HL-60/S4 treated with phorbol 12-myristate 13-acetate at 8.2 ng/mL for 4 days and 3 days (cell line): ENCODE results near the gene ZNF433.
"Not testable (repeated sequence)": the region's sequence is repeated elsewhere in the genome, so short reads cannot be mapped to it uniquely, and the experiment has no call there.

ENCODE experiments used
- in situ Hi-C: fragments of 300-500 bp; cut with MboI; formaldehyde crosslinking; loops from 2 replicates; pipeline ENCODE4 v1.15.0; 2022; ENCODE audit warnings: low sequenced_read_pairs

Gene ZNF433

DNA sequence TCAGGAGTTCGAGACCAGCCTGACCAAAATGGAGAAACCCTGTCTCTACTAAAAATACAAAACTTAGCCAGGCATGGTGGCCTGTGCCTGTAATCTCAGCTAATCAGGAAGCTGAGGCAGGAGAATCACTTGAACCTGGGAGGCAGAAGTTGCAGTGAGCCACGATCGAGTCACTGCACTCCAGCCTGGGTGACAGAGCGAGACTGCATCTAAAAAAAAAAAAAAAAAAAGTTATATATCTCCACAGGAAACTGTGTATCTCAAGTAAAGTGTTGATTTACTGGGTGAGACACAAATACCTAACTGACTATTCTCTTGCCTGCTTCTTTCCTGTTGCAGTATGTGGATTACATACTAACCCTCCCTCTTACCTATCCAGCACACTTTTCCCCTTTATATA is 43.6 kb downstream of the ZNF433 start:
- in situ Hi-C loops = not testable (repeated sequence)

DNA sequence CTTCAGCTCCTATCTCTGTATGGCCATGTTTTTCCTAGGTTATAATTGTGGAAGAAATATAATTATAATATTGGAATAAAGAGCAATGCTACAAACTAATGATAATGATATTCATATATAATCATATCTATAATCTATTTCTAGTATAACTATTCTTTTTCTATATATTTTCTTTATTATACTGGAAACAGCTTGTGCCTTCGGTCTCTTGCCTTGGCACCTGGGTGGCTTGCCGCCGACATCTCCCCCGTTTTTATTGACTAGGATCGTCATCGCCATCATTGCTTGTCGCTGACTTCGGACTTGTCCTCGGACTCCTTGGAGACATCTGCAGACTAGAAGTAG is 46.4 kb downstream of the ZNF433 start:
- in situ Hi-C loops = no loop called here

DNA sequence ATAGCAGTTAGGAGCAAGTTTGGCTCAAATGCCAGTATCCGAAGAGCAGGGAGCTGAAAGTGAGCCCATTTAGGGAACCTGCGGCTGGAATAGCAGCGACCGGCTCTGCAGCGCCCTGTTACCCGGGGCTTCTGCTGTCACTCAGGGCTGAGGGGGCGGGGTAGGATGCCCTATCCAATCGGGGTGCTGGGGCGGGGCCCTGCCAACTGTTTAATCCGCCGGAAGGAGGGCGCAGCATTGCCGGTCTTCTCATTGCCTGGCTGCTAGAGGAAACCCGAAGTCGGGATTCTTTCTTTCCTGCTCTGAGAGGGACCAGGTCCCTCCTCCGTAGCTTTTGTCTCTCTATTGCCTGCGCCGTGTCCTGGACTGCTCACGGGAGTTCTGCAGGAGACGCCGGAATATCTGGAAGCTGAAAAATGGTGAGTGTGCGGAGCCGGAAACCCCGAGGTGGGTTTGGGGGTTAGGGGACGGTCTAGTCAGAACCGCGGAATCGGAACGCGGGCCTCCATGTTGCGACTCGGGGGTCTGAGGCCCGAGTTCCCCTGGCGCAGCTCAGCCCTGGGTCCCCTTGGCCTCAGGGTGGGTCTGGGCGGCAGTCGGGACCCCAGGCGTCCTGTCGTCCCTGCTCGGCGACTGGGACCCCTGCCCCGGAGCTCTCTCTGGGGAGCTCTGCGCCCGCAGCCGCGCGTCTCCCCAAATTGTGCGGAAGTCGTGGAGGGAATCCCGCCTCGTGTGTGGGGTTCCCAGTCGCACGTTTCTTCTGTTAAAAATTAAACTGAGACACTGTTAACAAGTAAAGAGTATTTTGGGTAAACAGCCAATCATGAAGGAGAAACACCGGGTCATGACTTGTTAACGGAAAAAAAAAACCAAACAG is 47.8 kb downstream of the ZNF433 start:
- in situ Hi-C loops = no loop called here

DNA sequence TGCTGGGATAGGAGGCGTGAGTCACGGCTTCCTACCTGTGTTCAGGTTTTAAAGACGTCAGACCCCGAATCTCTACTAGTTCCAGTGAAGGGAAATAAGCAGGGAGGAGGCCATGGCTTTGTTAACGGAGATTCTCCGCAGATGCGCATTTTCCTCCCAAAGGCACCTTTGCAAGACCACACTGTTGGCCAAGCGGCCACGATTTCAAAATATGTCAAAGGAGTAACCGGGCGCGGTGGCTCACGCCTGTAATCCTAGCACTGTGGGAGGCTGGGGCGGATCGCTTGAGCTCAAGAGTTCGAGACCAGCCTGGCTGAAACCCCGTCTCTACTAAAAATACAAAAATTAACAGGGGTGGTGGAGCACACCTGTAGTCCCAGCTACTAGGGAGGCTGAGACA is 48.7 kb downstream of the ZNF433 start:
- in situ Hi-C loops = no loop called here

DNA sequence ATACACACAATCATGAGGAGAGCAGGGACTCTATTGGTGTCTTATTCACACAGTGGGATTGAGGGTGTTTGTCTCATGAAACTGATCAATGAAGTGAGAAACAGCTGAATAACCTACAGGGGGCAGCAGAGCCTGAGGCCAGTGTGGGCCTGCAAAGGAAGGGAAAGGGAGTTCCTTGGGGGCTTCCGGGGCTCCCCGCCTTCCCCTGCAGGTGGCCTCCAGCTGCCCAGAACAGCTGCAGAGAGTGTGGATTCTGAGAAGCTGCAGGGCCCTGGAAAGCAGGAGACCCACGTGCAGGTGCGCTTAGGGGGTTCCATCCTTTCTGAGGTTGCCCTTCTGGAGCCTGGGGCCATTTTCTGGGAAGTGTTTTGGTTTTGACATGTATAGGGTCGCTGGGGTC is 50.5 kb downstream of the ZNF433 start:
- in situ Hi-C loops = no loop called here

DNA sequence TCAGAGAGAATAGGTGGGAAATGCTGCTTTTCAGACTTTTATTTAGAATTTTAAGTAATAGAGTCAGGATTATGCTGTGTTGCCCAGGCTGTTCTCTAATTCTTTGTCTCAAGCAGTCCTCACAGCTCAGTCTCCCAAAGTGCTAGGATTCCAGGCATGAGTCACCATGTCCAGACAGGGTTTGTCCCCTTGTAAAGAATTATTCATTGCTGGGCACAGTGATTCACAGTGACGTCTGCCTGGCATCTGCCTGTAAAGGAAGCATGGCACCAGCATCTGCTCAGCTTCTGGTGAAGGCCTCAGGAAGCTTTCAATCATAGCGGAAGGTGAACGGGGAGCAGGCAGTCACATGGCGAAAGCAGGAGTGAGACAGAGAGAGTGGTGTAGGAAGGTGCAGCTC is 53.0 kb downstream of the ZNF433 start:
- in situ Hi-C loops = no loop called here

DNA sequence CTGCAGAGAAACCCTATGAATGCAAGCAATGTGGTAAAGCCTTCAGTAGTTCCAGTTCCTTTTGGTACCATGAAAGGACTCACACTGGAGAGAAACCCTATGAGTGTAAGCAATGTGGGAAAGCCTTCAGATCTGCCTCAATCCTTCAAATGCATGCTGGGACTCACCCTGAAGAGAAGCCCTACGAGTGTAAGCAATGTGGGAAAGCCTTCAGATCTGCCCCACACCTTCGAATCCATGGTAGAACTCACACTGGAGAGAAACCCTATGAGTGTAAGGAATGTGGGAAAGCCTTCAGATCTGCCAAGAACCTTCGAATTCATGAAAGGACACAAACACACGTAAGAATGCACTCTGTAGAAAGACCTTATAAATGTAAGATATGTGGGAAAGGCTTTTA is 56.0 kb downstream of the ZNF433 start:
- in situ Hi-C loops = no loop called here

DNA sequence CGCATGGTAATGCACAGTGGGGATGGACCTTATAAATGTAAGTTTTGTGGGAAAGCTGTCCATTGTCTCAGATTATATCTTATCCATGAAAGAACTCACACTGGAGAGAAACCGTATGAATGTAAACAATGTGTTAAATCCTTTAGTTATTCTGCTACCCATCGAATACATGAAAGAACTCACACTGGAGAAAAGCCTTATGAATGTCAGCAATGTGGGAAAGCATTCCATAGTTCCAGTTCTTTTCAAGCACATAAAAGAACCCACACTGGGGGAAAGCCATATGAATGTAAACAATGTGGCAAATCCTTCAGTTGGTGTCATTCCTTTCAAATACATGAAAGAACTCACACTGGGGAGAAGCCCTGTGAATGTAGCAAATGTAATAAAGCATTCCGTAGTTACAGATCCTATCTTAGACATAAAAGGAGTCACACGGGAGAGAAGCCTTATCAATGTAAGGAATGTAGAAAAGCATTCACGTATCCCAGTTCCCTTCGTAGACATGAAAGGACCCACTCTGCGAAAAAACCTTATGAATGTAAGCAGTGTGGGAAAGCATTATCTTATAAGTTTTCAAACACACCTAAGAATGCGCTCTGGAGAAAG is 56.9 kb downstream of the ZNF433 start:
- in situ Hi-C loops = no loop called here

DNA sequence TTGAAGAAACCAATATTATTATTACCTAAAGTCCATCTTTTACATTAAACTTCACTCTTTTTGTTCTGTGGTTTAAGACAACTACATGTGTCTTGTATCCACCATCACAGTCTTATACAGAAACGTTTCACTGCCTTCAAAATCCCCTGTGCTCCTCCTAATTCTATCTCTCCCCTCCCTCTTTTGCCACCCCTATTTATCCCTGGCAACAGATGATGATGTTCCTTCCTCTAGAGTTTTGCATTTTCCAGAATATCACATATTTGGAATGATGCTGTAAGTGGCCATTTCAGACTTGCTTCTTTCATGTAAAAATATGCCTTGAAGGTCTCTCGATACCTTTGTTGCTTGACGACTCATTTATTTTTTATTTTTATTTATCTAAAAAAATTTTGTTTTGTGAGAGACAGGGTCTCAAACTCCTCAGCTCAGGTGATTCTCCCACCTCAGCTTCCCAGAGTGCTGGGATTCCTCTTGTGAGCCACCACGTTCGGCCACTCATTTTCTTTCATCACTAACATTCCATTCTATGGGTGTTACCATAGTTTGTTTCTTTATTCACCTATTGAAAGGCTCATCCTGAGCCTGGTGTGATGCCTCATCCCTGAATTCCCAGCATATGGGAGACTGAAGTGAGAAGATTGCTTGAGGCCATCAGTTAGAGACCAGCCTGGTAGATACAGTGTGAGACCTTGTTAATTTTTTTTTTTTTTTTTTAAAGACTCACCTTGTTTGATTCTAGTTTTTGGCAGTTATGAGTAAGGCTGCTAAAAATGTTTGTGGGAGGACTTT is 62.3 kb downstream of the ZNF433 start:
- in situ Hi-C loops = no loop called here

DNA sequence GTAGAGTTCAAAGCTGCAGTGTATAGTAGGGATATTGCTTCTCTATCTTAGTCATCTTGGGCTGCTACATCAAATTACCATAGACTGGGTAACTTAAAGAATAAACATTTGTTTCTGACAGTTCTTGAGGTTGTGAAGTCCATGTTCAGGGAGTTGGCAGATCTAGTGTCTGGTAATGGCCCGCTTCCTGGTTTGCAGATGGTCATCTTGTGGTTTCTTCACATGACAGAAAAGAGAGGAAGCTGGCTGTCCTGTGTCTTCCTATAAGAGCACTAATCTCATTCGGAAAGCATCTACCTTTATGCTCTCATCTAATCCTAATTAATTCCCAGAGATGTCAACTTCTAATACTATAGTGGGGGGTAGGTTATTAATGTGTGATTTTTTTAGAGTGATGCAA is 64.4 kb downstream of the ZNF433 start:
- in situ Hi-C loops = no loop called here

DNA sequence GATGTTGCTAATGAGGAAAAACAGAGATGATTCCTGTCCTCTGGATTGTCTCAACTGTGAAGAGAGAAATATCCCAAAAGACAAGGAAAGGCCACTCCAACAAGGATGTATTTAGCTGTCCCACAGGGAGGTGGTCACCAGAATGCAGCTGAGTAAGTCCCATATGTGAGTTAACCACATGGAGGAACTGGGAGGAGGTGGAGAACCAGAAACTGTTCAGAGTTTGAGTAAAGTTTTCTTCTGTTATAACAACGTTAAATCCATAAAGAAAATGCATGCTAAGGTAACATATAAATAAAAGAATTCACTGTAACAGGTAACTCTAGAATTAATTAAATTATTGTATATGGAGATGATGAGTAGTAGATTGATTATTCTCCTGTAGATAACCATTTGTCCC is 65.3 kb downstream of the ZNF433 start:
- in situ Hi-C loops = no loop called here

DNA sequence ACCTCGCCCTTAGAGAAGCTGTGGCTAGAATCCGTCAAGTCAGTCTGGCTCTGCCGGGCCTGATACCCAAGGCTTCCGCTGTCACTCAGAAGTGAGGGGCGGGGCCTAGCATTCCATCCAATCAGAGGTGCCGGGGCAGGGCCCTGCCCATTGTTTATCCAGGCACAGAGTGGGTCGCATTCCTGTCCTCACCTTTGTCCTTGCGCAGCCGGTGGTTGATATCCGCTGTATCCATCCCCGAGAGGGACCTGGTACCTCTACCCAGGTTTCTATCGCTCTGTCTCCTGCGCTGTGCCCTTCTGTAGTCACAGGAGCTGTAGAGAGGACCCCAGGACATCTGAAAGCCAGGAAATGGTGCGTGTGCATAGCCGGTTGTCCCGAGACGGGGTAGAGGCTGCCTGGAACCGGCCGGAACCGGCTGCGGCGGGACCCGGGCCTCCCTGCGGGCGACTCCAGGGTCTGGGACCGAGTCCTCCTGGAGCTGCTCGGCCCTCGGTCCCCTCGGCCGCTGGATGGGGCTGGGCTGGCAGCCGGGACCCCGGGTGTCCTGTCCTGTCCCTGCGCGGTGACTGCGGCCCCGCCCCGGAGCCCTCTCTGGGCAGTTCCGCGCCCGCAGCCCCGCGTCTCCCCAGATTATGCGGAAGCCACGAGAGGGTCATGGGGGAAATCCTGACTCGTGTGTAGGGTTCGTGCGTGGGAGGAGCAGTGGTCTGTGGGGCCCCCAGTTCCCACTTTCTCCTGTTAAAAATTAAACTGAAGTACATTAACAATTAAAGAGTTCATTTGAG is 70.4 kb downstream of the ZNF433 start, which contains the start of gene ZNF763:
Gene ZNF763, plus strand, starts transcription at position 183 of the 788 bp plus-strand sequence. Its CDS starts 169 bp downstream, at position 352.
- in situ Hi-C loops = no loop called here
